AG04450 (cell line): ENCODE measurements around the gene EIF2AK2. TPM values are rescaled to one million over a fixed set of nuclear protein-coding genes. Genes with fewer than 3 reads are reported as not detected.

ENCODE experiments used
- CTCF ChIA-PET: fragments of 300-600, 350-600 bp; formaldehyde crosslinking; extraction: SDS; loops from one replicate; lab custom pipeline; 2022; ENCODE audit warnings: antibody characterized with exemption, inconsistent platforms; lab: Charles Lee
- POLR2A ChIA-PET: fragments of 350-600 bp; formaldehyde crosslinking; extraction: SDS; loops from one replicate; lab custom pipeline; 2021; ENCODE audit warnings: antibody characterized with exemption, inconsistent platforms; lab: Yijun Ruan, JAX
- DNase-seq: peaks from one replicate; pipeline ENCODE4 v3.0.0-alpha.2; 2011; ENCODE audit warnings: low read depth, low spot score
- H3K27ac ChIP-seq: one replicate; pipeline ENCODE4 v1.5.1; 2012; ENCODE audit warnings: low read depth, low read length, control low read depth
- H3K27me3 ChIP-seq: one replicate; pipeline ENCODE4 v1.6.0; 2012; ENCODE audit warnings: low read length; ENCODE audit not compliant: control insufficient read depth, insufficient read depth
- H3K4me3 ChIP-seq: 2 replicates; pipeline ENCODE4 v1.5.1; 2011; ENCODE audit warnings: mild to moderate bottlenecking, low read depth, low read length, control low read depth
- H3K9me3 ChIP-seq: 2 replicates; pipeline ENCODE4 v1.5.1; 2012; ENCODE audit warnings: low read length; ENCODE audit not compliant: control insufficient read depth, insufficient read depth
- CTCF ChIP-seq: IDR thresholded peaks from 2 replicates; pipeline ENCODE4 v1.5.1; 2011; ENCODE audit warnings: low read depth, low read length, control low read depth, inconsistent platforms
- polyA plus RNA-seq: library from polyadenylated mRNA; depleted of rRNA; stranded (reverse); fragments of >200 nt; gene quantifications from 2 replicates; pipeline ENCODE4 v1.2.3, GENCODE V29; 2011; rRNA removed

Gene EIF2AK2
- polyA plus RNA-seq, 1 experiment, result 36.5 TPM

- no peak for DNase-seq
- ChIA-PET POLR2A (interaction anchor here (0.9 kb wide), 1 partner anchor 10 kb away, joined by 3 read pairs; no protein-coding TSS in a partner anchor), CTCF (interaction anchor here (0.6 kb wide), 1 partner anchor 17 kb away, joined by 3 read pairs; no protein-coding TSS in a partner anchor)
These were observed 104.0 kb downstream of the EIF2AK2 start for GRCh38 chr2:37052600-37053332.

More at GRCh38 chr2:37052600-37053332, 104.0 kb downstream of the EIF2AK2 start:
- H3K4me3 ChIP-seq, result no peak overlapping the region
- no peaks in the 10 kb centered on the region for H3K27me3 ChIP-seq
- no peaks in the 10 kb centered on the region for H3K9me3 ChIP-seq
- H3K27ac ChIP-seq, result no peak overlapping the region
- no peak for TF ChIP-seq CTCF

Other genes starting within 250 kb of the EIF2AK2 start
- gene STRN, start 190.4 kb downstream of the EIF2AK2 start, polyA plus RNA-seq, result 15.5 and 20.0 TPM in 2 replicates
- gene HEATR5B, start 72.6 kb downstream of the EIF2AK2 start, polyA plus RNA-seq, result 14.1 and 17.8 TPM in 2 replicates
- 4.7 and 7.2 TPM in 2 replicates for gene GPATCH11, start 72.5 kb downstream of the EIF2AK2 start, polyA plus RNA-seq
- gene SULT6B1, start 31.7 kb upstream of the EIF2AK2 start, polyA plus RNA-seq, result not detected in 2 replicates
- gene CEBPZOS, start 39.5 kb upstream of the EIF2AK2 start, polyA plus RNA-seq, result 42.1 and 50.5 TPM in 2 replicates
- 14.1 and 21.1 TPM in 2 replicates for gene CEBPZ, start 74.6 kb upstream of the EIF2AK2 start, polyA plus RNA-seq
- 17.1 and 23.3 TPM in 2 replicates for gene NDUFAF7, start 74.7 kb upstream of the EIF2AK2 start, polyA plus RNA-seq
- gene PRKD3, start 167.9 kb upstream of the EIF2AK2 start, polyA plus RNA-seq, result 37.2 and 49.5 TPM in 2 replicates
- 8.3 and 11.2 TPM in 2 replicates for gene QPCT, start 187.7 kb upstream of the EIF2AK2 start, polyA plus RNA-seq